Mucosa of rectum (tissue), 2 donors: Measurements from ENCODE around the gene TMCC1.
"Not testable (repeated sequence)": the region's sequence is repeated elsewhere in the genome, so short reads cannot be mapped to it uniquely, and the experiment has no call there.

ENCODE experiments used
- H3K27ac ChIP-seq, 2 donors: one replicate each; pipeline ENCODE4 v1.7.0; 2013; ENCODE audit warnings: inconsistent platforms in 2 of 2, low read depth in 2 of 2, low read length in 2 of 2
- H3K27me3 ChIP-seq, 2 donors: one replicate each; pipeline ENCODE4 v1.7.0; 2013; ENCODE audit warnings: low read length in 2 of 2; ENCODE audit not compliant: control insufficient read depth in 2 of 2, insufficient read depth in 2 of 2
- H3K36me3 ChIP-seq, 2 donors: one replicate each; pipeline ENCODE4 v1.7.0; 2013; ENCODE audit warnings: low read length in 2 of 2; ENCODE audit not compliant: control insufficient read depth in 2 of 2, insufficient read depth in 2 of 2
- H3K4me1 ChIP-seq, 2 donors: one replicate each; pipeline ENCODE4 v1.7.0; 2013; ENCODE audit warnings: low read length in 2 of 2, mild to moderate bottlenecking in 1 of 2; ENCODE audit not compliant: control insufficient read depth in 2 of 2, insufficient read depth in 2 of 2
- H3K4me3 ChIP-seq, 2 donors: one replicate each; pipeline ENCODE4 v1.7.0; 2013; ENCODE audit warnings: low read length in 2 of 2
- H3K9ac ChIP-seq, 2 donors: one replicate each; pipeline ENCODE4 v1.7.0; 2013; ENCODE audit warnings: low read length in 2 of 2, low read depth in 1 of 2, mild to moderate bottlenecking in 1 of 2
- H3K9me3 ChIP-seq, 2 donors: one replicate each; pipeline ENCODE4 v1.7.0; 2013; ENCODE audit warnings: low read length in 2 of 2; ENCODE audit not compliant: control insufficient read depth in 2 of 2
- donor health status: healthy.
- donor health status: Normal muscosa, but diverticular disease.

TMCC1 gene

DNA sequence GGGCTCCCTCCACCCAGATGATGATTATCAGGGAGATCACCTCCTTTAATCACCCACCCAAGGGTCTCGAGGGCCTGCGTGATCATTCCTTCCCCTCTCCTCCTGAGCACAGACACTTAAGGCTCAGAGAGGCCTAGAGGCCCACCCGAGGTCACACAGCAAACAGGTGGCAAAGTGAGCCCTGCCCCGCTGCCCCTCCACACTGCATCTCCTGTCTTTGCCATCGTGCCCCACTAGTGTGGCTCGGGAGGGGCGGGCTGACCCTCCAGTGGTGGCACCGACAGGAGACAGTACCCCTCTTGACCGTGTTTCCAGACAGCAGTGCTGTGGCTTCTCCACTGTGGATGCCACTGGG, 282.1 kb downstream of the TMCC1 start:
- Histone ChIP-seq H3K4me3 (no peak overlapping the region), H3K9ac (no peak overlapping the region), H3K9me3 (no peaks in the 10 kb centered on the region), H3K4me1 (peaks cover 19 to 26% of the 10 kb centered on the region in 2 donors), H3K27ac (peak overlapping the region in 1 of 2 donors; percentile 38), H3K36me3 (no peaks in the 10 kb centered on the region), H3K27me3 (peaks cover 4 to 7% of the 10 kb centered on the region in 2 donors)

DNA sequence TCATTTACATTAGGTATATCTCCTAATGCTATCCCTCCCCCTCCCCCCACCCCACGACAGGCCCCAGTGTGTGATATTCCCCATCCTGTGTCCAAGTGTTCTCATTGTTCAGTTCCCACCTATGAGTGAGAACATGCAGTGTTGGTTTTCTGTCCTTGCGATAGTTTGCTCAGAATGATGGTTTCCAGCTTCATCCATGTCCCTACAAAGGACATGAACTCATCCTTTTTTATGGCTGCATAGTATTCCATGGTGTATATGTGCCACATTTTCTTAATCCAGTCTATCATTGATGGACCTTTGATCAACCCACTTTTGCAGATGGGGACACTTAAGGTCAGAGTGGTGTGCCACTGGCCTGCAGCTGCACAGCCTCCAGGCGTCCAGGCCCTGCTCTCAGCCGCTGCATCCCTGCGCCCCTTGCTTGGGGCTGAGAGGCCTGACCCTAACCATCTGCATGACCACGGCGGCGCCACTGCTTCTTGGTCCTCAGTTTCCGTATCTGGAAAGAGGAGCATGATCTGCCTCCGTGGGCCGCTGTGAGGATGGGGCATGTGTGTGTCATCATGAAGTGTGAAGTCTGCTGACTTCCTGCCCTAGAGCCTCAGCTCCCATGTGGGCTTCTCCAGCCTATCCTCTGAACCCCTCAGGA, 282.6 kb downstream of the TMCC1 start:
- H3K27ac ChIP-seq, H3K9ac ChIP-seq, H3K36me3 ChIP-seq, H3K27me3 ChIP-seq, H3K4me3 ChIP-seq, H3K9me3 ChIP-seq: not testable (repeated sequence)
- peaks cover 21 to 25% of the 10 kb centered on the region in 2 donors for H3K4me1 ChIP-seq

DNA sequence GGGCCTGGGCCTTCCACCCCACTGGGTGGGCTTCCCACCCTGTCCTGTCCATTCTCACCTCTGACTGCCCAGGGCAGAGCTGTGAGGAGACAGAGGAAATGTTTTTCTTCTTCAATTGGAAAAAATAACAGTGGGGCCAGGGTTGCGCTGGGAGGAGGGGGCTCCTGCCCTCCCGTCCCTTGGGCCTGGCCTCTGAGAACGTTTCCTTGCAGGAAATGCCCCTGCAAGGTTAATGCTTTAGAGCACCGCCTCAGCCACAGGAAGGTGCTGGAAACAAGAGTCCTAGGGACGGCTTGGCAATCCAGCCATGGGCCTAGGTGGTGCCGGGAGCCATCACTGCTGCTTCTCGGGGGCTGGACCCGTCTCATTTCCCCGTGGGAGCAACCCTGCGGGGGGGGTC, 283.2 kb downstream of the TMCC1 start:
- Histone ChIP-seq H3K4me1 (peaks cover 22 to 25% of the 10 kb centered on the region in 2 donors), H3K27me3 (peaks cover 7 to 8% of the 10 kb centered on the region in 2 donors), H3K9ac (no peak overlapping the region), H3K27ac (no peak overlapping the region), H3K9me3 (no peaks in the 10 kb centered on the region), H3K36me3 (no peaks in the 10 kb centered on the region), H3K4me3 (no peak overlapping the region)

DNA sequence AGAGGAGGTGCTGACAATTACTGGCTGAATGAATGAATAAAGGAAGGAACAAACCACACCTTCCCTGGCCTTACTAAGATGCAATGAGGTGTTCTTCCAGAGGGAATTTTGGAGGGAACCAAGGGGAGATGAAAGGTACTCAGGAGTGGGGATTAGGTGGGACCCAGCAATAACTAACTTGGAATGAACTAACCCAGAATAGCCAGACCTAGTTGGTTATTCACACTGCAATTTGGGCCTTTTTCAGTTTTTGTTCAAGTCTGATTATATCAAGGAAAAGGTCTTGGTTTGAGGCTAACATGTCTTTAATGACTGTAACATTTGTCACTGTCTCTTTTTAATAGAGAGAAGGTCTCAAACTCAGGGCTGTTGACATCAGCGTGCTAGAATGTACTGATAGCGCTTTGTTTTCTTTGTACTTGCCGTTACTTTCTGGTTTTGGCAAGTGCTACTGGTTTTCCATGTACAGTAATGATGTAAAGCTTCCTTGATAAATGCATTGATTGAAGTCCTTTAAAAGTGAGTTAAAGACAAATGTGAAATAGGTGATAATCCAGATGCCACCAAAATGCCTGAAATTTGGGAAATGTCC, 283.8 kb downstream of the TMCC1 start:
- H3K4me3 ChIP-seq = no peak overlapping the region
- H3K9ac ChIP-seq = no peak overlapping the region
- H3K9me3 ChIP-seq = no peaks in the 10 kb centered on the region
- H3K27ac ChIP-seq = no peak overlapping the region
- H3K4me1 ChIP-seq = peaks cover 20 to 24% of the 10 kb centered on the region in 2 donors
- H3K27me3 ChIP-seq = peaks cover 10 to 11% of the 10 kb centered on the region in 2 donors
- H3K36me3 ChIP-seq = no peaks in the 10 kb centered on the region

DNA sequence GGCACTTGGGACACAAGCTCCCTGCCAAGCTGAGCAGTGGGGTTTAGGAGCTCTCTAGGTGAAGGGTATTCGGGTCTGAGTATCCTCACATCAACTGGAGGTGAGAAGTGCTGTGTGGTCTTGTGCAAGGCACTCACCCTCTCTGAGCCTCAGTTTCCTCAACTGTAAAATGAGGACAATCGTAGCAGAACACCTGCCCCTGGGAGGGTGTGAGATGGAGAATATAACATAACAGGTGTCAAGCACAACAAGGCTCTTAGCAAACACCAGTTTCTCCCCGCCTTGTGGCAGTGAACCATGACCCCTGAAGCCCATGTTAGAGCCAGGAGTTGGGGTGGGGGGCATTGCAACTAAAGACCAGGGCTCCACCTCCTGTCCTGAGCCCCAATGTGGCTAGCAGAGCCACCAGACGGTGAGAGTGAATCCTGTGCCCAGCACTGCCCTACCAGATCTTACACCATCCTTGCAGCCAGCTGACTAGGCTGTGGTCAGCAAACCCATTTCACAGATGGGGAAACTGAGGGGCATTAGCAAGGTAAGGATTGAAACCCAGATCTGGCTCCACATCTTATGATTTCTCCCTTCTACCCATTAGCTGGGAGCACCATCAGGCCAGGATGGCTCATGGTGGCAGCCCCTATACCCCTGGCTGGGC, 284.4 kb downstream of the TMCC1 start:
- H3K4me1 ChIP-seq = peaks cover 21 to 23% of the 10 kb centered on the region in 2 donors
- H3K9ac ChIP-seq = no peak overlapping the region

DNA sequence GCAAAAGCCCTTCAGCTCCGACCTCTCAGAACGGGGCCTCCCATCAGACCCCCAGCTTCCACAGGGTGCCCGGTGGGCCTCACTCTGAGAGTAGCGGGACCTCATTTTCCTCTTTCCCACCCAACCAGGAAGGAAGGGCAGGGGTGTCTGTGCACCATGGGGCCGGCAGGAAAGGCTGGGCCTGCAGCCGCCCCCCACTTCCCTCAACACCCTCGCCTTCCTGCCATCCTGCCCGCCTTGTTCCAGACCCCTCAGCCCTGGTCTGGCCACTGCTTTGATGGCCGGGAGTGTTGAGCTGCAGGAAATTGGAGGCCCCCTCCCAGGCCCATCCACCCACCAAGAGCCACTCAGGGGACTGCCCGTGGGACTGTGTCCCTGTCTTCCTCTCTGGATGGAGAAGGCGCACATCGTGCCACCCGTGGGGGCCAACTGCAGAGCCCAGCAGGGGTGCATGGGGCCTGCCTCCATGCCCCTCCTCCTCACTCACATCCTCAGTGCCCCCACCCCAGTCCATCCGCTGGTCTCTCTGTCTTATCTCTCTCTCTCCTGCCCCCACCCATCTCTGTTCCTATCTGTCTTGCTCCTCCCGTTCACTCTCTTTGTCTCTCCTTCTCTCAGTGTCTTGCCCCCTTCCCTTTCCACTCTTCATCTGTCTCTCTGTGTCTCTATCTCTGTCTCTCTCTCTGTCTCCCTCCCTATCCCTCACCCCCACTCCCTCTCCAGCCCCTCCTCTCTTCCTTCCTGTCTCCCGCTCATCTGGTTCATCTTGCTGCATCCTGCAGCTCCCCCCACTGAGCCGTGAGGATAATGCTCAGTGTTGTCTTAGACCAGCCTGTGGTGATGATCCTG, 285.2 kb downstream of the TMCC1 start:
- Histone ChIP-seq H3K9me3 (no peaks in the 10 kb centered on the region), H3K9ac (no peak overlapping the region), H3K27me3 (peaks cover 13% of the 10 kb centered on the region in 2 donors), H3K4me1 (peaks cover 23 to 25% of the 10 kb centered on the region in 2 donors), H3K27ac (peak overlapping the region; percentile 31 to 84), H3K36me3 (no peaks in the 10 kb centered on the region), H3K4me3 (no peak overlapping the region)

More for the DNA sequence above, 284.4 kb downstream of the TMCC1 start:
- no peaks in the 10 kb centered on the region for H3K9me3 ChIP-seq
- H3K36me3 ChIP-seq = no peaks in the 10 kb centered on the region
- H3K4me3 ChIP-seq = no peak overlapping the region
- H3K27me3 ChIP-seq = peaks cover 13% of the 10 kb centered on the region in 2 donors
- peak overlapping the region; percentile 31 to 84 for H3K27ac ChIP-seq

DNA sequence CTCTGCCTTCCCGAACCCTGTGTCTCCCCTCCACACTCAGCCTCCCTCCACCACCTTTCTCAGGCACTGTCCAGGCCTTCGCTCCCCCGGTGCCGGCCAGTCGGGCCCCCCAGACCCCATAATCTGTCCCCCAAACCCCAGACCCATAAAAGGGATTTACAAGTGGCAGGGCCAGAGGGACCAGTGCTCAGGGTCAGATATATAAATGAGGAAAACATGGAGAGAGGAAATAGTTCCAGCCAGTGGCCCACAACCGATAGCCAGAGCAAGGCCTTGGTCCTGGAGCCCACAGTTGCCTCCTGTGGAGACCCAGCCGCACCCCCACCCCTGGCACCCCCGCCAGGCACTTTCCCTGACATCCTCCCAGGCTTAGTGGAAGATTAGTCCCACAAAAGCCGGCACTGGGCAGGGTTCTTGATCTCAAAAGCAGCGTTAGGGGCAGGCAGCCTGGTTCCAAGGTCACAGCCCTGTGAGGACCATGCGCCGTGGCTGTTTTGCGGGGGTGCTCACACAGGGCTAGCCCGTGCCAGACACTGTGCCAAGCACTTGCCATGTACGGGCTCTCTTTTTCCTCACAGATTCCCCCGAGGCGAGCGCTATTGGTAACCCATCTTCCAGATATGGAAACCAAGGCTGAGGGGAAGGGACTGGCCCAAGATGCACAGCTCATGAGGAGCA, 286.0 kb downstream of the TMCC1 start:
- peak overlapping the region; percentile 80 to 84 for H3K27ac ChIP-seq
- H3K36me3 ChIP-seq = no peaks in the 10 kb centered on the region
- H3K4me3 ChIP-seq = peak overlapping the region; percentile 68 to 70
- H3K9me3 ChIP-seq = no peaks in the 10 kb centered on the region
- H3K4me1 ChIP-seq = peaks cover 25 to 26% of the 10 kb centered on the region in 2 donors
- peak overlapping the region; percentile 52 to 72 for H3K9ac ChIP-seq
- peaks cover 13% of the 10 kb centered on the region in 2 donors for H3K27me3 ChIP-seq

DNA sequence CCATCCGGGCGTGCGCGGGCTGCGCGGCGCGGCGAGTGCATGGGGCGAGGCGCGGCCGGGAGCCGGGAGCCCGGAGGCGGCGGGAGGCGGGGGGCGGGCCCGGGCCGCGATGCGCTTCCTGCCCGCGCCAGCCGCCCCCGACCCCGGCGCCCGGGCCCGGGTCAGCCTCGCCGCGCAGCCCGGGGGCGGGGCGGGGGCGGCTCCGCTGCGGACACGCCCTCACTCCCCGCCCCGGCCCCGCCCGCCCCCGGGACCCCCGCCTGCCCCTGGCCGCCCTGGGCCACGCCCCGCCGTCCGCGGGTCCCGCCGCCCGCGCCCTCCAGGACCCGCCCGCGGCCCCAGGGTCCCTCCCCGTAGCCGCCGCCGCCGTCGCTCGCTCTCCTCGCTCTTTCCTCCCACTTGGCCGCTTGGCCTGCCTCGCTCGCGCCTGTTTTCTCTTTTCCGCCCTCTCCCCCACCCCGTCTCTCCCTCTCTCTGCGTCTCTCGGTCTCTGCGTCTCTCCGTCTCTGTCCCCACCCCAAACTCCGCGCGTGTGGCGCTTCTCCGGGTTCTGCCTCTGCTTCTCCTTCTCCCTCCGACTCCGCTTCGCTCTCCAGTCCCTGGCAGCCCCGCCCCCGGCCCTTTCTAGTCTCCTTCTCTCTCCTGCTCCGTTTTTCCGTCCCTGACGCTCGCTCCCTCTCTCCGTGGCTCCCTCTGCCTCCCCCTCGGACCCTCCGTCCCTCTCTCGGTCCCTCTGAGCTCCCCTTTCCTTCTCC, 286.7 kb downstream of the TMCC1 start, which contains the start of gene PLXND1:
Gene PLXND1 (minus strand): TSS at position 41 of the 755 bp plus-strand sequence. CDS start 37 bp downstream, at position 4.
- Histone ChIP-seq H3K4me3 (peak within 1 kb of the TSS; percentile 70), H3K27ac (peak within 1 kb of the TSS; percentile 80 to 84), H3K9me3 (no peaks in the 10 kb centered on the region), H3K27me3 (peaks cover 13% of the 10 kb centered on the region in 2 donors), H3K9ac (peak within 1 kb of the TSS; percentile 52 to 72), H3K36me3 (no peaks in the 10 kb centered on the region), H3K4me1 (peaks cover 26% of the 10 kb centered on the region in 2 donors)
